ENCODE results near the gene TANGO6.

DNA sequence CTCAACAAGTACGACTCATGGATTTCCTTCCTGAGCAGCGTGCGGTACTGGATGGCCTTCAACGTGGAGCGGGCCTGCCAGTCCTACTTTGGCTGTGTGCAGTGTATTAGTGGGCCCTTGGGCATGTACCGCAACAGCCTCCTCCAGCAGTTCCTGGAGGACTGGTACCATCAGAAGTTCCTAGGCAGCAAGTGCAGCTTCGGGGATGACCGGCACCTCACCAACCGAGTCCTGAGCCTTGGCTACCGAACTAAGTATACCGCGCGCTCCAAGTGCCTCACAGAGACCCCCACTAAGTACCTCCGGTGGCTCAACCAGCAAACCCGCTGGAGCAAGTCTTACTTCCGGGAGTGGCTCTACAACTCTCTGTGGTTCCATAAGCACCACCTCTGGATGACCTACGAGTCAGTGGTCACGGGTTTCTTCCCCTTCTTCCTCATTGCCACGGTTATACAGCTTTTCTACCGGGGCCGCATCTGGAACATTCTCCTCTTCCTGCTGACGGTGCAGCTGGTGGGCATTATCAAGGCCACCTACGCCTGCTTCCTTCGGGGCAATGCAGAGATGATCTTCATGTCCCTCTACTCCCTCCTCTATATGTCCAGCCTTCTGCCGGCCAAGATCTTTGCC, 271.1 kb downstream of the TANGO6 start:
- TF ChIP-seq CTCF (conservative IDR thresholded peaks at IDR 0.05; ENCODE audit: low read length), result no peak
- no peak for TF ChIP-seq EZH2phosphoT487 (IDR thresholded peaks at IDR 0.05; ENCODE audit: borderline replicate concordance, low read depth, low read length)
